Ishikawa (cell line): ENCODE data around the gene ZNF718.

Experiments
- CEBPB ChIP-seq: IDR thresholded peaks from 2 replicates; pipeline ENCODE4 v1.6.1; 2012
- CREB1 ChIP-seq: IDR thresholded peaks from 2 replicates; pipeline ENCODE4 v1.6.1; 2012; ENCODE audit warnings: low read depth
- EGR1 ChIP-seq: IDR thresholded peaks from 2 replicates; pipeline ENCODE4 v1.6.1; 2012
- EP300 ChIP-seq: IDR thresholded peaks from 2 replicates; pipeline ENCODE4 v1.6.1; 2012; ENCODE audit warnings: borderline replicate concordance
- FOXM1 ChIP-seq: IDR thresholded peaks from 2 replicates; pipeline ENCODE4 v1.6.1; 2012; ENCODE audit warnings: low read depth, borderline replicate concordance
- MAX ChIP-seq: IDR thresholded peaks from 2 replicates; pipeline ENCODE4 v1.6.1; 2012
- NFIC ChIP-seq: IDR thresholded peaks from 2 replicates; pipeline ENCODE4 v1.6.1; 2012
- RAD21 ChIP-seq: IDR thresholded peaks from 2 replicates; pipeline ENCODE4 v1.6.1; 2012; ENCODE audit warnings: low read depth
- REST ChIP-seq: IDR thresholded peaks from 2 replicates; pipeline ENCODE4 v1.6.1; 2012; ENCODE audit warnings: low read depth, mild to moderate bottlenecking
- TAF1 ChIP-seq: IDR thresholded peaks from 2 replicates; pipeline ENCODE4 v1.6.1; 2012; ENCODE audit warnings: low read depth, mild to moderate bottlenecking
- TCF12 ChIP-seq: IDR thresholded peaks from 2 replicates; pipeline ENCODE4 v1.6.1; 2012; ENCODE audit warnings: low read depth
- TEAD4 ChIP-seq: IDR thresholded peaks from 2 replicates; pipeline ENCODE4 v1.6.1; 2012
- YY1 ChIP-seq: IDR thresholded peaks from 2 replicates; pipeline ENCODE4 v1.6.1; 2012; ENCODE audit warnings: low read depth
- ZBTB7A ChIP-seq: IDR thresholded peaks from 2 replicates; pipeline ENCODE4 v1.6.1; 2012; ENCODE audit warnings: low read depth
- TF ChIP-seq, protein P1 (sequence below): IDR thresholded peaks from 2 replicates; pipeline ENCODE4 v1.6.1; 2012

ZNF718 gene

GRCh38 chr4:116499-116898 is 7.8 kb upstream of the ZNF718 start:
- TF ChIP-seq YY1 (no peak), TEAD4 (no peak), ZBTB7A (no peak), TCF12 (no peak)

DNA sequence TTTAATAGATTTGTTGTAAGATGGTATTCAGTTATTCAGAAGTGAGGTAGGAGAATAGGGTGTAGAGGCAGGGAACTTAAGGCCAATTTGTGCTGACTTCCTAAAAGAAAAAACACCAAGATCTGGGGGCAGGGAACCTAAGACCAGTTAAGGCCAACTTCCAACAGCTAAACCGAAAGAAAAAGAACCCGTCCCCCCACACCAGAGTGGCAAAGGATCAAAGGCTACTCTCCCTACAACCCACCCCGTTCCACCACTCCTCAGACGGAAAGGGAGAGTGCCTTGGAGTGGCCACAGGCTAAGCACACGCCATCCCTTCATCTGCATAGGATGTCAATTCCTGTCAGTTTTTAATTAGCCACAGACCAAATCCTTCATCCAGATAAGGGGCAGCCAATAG is 3.7 kb upstream of the ZNF718 start:
- TF ChIP-seq, protein P1, sequence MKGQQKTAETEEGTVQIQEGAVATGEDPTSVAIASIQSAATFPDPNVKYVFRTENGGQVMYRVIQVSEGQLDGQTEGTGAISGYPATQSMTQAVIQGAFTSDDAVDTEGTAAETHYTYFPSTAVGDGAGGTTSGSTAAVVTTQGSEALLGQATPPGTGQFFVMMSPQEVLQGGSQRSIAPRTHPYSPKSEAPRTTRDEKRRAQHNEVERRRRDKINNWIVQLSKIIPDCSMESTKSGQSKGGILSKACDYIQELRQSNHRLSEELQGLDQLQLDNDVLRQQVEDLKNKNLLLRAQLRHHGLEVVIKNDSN: no peak
- TF ChIP-seq TEAD4 (no peak), YY1 (no peak), MAX (no peak), EGR1 (no peak), TCF12 (no peak)

DNA sequence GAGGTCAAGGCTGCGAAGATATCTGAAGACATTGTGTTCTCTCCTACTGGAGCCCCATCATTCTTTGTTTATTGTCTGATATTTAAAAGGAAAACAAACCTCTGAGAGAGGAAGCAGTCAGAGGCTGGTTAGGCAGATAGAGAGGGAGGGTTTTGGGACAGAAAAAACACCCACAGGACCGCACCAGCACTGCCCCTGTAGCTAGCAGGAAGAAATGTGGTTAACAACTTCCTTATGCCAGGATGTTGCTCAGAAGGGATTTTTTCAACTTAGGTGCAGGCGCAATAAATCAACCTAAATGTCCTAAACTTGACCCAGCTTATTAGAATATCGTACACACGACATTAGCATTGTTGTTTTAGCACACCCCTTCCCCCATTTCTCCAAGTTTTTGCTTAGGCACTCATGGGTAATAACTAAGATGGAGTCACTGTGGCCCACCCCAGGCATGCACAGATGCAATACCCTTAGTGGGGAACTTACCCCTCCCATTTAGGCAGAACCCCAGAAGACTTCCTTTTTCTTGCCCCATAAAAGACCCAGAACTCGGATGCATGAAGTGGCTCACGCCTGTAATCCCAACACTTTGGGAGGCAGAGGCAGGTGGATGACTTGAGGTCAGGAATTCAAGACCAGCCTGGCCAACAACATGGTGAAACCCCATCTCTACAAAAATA is 2.8 kb upstream of the ZNF718 start:
- no peak for TF ChIP-seq TCF12
- TF ChIP-seq REST: no peak
- no peak for TF ChIP-seq RAD21
- TF ChIP-seq TEAD4: no peak
- TF ChIP-seq CEBPB: no peak
- TF ChIP-seq, protein P1: no peak
- no peak for TF ChIP-seq TAF1
- no peak for TF ChIP-seq MAX
- no peak for TF ChIP-seq ZBTB7A
- TF ChIP-seq CREB1: no peak
- no peak for TF ChIP-seq EGR1

DNA sequence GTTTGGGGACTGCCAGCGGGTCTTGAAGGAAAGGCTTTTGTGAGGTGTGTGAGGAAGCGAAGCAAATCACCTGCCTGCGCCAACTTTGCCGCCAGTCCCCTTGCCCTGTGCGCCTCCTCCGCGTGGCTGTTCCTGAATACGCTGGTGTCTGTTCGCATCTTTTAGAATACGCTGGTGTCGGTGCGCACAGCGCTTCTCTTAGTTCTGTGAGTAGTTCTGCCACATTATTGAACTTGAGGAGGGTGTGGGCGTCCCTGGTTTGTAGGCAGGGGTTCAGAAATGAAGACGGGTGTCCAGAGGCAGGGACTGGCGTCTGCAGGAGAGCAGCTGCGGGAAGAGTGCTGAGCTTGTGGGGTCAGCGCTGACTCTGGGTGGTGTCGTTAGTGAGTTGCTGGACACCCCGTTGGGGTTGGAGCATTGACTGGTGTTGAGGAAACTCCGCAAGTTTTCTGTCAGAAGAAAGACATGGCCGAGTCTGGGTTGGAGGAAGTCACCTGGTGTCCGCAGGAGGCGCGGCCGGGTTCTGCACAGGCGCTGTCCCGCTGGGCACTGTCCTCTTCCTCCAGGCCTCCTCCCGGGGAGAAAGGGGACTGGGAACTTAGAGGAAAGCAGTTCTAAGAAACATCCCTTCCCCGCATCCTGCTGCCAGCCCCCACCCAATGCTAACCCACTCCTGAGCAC is 930 bp downstream of the ZNF718 start:
- TF ChIP-seq, protein P1: peak; percentile 65
- TF ChIP-seq RAD21: no peak
- peak; percentile 57 for TF ChIP-seq MAX
- TF ChIP-seq TAF1: no peak

DNA sequence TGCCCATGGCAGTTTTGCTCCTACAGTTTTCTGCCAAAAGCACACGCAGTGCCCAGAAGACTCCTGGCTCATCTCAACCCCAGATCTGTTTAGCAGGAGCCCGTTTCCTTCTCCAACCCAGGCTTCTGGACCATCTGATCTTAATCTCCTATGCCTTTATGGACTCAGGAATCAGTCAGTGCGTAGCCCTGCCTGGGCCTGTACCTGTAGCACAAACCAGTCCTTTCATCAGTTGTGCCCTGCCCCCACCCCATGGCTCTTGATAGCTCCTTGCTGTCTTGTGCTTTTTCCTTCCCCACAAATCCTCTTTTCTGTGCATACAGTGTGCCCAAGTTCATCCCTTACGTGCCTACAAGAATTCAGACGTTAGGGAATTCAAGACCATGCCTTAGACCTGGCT is 1.5 kb downstream of the ZNF718 start:
- TF ChIP-seq NFIC (no peak), YY1 (no peak), ZBTB7A (no peak), TCF12 (no peak), EP300 (no peak), CEBPB (no peak), CREB1 (no peak), RAD21 (no peak), MAX (no peak), REST (no peak), FOXM1 (no peak), EGR1 (no peak), TAF1 (no peak), TEAD4 (no peak)
- TF ChIP-seq, protein P1: no peak
